B cell (primary cell): ENCODE results near the gene NFASC.

ENCODE experiments used
- EZH2 ChIP-seq: IDR thresholded peaks from 2 replicates; pipeline ENCODE4 v1.6.1; 2012; ENCODE audit warnings: borderline replicate concordance, low read depth, mild to moderate bottlenecking, moderate library complexity, low read length; ENCODE audit not compliant: insufficient read depth, poor library complexity, severe bottlenecking
- TF ChIP-seq, protein P1 (sequence below): fragments of 200-600 bp; IDR thresholded peaks from one replicate; pipeline ENCODE4 v1.8.0; 2022; ENCODE audit warnings: antibody characterized with exemption, mild to moderate bottlenecking

- TF ChIP-seq, protein P1, sequence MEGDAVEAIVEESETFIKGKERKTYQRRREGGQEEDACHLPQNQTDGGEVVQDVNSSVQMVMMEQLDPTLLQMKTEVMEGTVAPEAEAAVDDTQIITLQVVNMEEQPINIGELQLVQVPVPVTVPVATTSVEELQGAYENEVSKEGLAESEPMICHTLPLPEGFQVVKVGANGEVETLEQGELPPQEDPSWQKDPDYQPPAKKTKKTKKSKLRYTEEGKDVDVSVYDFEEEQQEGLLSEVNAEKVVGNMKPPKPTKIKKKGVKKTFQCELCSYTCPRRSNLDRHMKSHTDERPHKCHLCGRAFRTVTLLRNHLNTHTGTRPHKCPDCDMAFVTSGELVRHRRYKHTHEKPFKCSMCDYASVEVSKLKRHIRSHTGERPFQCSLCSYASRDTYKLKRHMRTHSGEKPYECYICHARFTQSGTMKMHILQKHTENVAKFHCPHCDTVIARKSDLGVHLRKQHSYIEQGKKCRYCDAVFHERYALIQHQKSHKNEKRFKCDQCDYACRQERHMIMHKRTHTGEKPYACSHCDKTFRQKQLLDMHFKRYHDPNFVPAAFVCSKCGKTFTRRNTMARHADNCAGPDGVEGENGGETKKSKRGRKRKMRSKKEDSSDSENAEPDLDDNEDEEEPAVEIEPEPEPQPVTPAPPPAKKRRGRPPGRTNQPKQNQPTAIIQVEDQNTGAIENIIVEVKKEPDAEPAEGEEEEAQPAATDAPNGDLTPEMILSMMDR = no peak
- TF ChIP-seq EZH2 = no peak
These were observed 52.5 kb downstream of the NFASC start for GRCh38 chr1:204923201-204923600.
